Spinal cord (tissue), 10 donors: ENCODE results near the gene SLC66A2. TPM values are rescaled to one million over a fixed set of nuclear protein-coding genes. Genes with fewer than 3 reads are reported as not detected.

ENCODE experiments used
- DNase-seq, 6 donors: peaks; one replicate each; pipeline versions ENCODE4 v3.0.0 to v3.0.0-alpha.2; 2013 to 2015; ENCODE audit warnings: low spot score in 6 of 6, low read depth in 4 of 6
- H3K27ac ChIP-seq: one replicate; pipeline ENCODE4 v1.5.1; 2013; ENCODE audit warnings: low read depth, low read length, control low read depth
- H3K27me3 ChIP-seq: one replicate; pipeline ENCODE4 v1.6.1; 2013; ENCODE audit warnings: low read length; ENCODE audit not compliant: control insufficient read depth, insufficient read depth
- H3K36me3 ChIP-seq: one replicate; pipeline ENCODE4 v1.6.1; 2013; ENCODE audit warnings: low read length; ENCODE audit not compliant: control insufficient read depth, insufficient read depth
- H3K4me1 ChIP-seq: one replicate; pipeline ENCODE4 v1.6.1; 2013; ENCODE audit warnings: low read length; ENCODE audit not compliant: control insufficient read depth, insufficient read depth
- H3K4me3 ChIP-seq: one replicate; pipeline ENCODE4 v1.5.1; 2013; ENCODE audit warnings: low read depth, low read length, control low read depth
- H3K9me3 ChIP-seq: one replicate; pipeline ENCODE4 v1.6.1; 2013; ENCODE audit warnings: low read length; ENCODE audit not compliant: control insufficient read depth, insufficient read depth
- WGBS: methylation state at CpG from one replicate; pipeline ENCODE4 v1.1.5; 2013; ENCODE audit warnings: missing lambda C conversion rate; ENCODE audit not compliant: insufficient coverage; 5-methylcytosine and 5-hydroxymethylcytosine counted together
- polyA plus RNA-seq, 2 donors: library from polyadenylated mRNA; unstranded; fragments of 120-200 nt; gene quantifications; one replicate each; pipeline ENCODE4 v1.2.1, GENCODE V29; 2013; ENCODE audit not compliant: insufficient read length in 2 of 2
- total RNA-seq, 2 donors: library from RNA; depleted of rRNA in 1 of 2; stranded (reverse); fragments of 120-200 nt in 1 of 2; fragments of >200 nt in 1 of 2; gene quantifications; one replicate each; pipeline versions ENCODE4 v1.2.3 to v1.2.4, GENCODE V29; 2013 to 2014
- donor health status: healthy.

Gene SLC66A2
- total and polyA plus RNA-seq, 4 donors: 26.0 to 68.4 (median 46.2) TPM

GRCh38 chr18:79972720-79973119 is 21.3 kb upstream of the SLC66A2 start:
- H3K4me1 ChIP-seq: no peaks in the 10 kb centered on the region
- no peak overlapping the region for H3K4me3 ChIP-seq
- no peak overlapping the region for H3K27ac ChIP-seq
- H3K9me3 ChIP-seq: no peaks in the 10 kb centered on the region
- peaks cover 45% of the 10 kb centered on the region for H3K36me3 ChIP-seq
- H3K27me3 ChIP-seq: no peaks in the 10 kb centered on the region
- no peak for DNase-seq
- 80% methylated on average over 1 of the region's 3 CpGs for WGBS

- H3K27me3 ChIP-seq: no peaks in the 10 kb centered on the region
- H3K36me3 ChIP-seq: peaks cover 45% of the 10 kb centered on the region
- 92% methylated on average over 8 of the region's 9 CpGs for WGBS
- no peaks in the 10 kb centered on the region for H3K4me1 ChIP-seq
- DNase-seq: no peak
- H3K9me3 ChIP-seq: no peaks in the 10 kb centered on the region
- H3K27ac ChIP-seq: no peak overlapping the region
- H3K4me3 ChIP-seq: no peak overlapping the region
These were observed 20.5 kb upstream of the SLC66A2 start for GRCh38 chr18:79971986-79972385.

DNA sequence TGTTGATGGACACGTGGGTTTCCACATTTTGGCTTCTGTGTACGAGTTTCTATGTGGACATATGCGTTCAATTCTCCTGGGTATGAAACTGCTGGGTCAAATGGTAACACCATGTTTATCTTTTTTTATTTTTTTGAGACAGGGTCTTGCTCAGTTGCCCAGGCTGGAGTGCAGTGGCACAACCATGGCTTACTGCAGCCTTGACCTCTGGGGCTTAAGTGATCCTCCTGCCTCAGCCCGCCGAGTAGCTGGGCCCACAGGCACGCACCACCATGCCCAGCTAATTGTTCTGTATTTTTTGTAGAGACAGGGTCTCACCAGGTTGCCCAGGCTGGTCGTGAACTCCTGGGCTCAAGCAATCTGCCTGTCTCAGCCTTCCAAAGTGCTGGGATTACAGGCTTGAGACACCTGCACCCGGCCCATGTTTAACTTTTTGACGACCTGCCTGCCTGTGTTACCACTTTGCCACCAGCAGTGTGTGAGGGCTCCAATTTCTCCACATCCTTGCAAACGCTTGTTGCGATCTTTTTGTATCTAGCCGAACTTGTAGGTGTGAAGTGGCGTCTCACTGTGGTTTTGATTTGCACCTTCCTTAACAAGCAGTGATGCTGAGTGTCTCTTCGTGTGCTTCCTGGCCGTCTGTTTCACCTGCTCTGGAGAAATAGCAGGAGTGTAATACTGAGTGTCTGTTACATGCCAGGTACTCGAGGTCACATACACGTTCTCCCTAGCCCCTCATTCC is 19.9 kb upstream of the SLC66A2 start:
- Histone ChIP-seq H3K9me3 (no peaks in the 10 kb centered on the region), H3K27ac (no peak overlapping the region), H3K27me3 (no peaks in the 10 kb centered on the region), H3K36me3 (peaks cover 45% of the 10 kb centered on the region), H3K4me3 (no peak overlapping the region), H3K4me1 (no peaks in the 10 kb centered on the region)
- DNase-seq: no peak
- WGBS: 92% methylated on average over 12 of the region's 17 CpGs

DNA sequence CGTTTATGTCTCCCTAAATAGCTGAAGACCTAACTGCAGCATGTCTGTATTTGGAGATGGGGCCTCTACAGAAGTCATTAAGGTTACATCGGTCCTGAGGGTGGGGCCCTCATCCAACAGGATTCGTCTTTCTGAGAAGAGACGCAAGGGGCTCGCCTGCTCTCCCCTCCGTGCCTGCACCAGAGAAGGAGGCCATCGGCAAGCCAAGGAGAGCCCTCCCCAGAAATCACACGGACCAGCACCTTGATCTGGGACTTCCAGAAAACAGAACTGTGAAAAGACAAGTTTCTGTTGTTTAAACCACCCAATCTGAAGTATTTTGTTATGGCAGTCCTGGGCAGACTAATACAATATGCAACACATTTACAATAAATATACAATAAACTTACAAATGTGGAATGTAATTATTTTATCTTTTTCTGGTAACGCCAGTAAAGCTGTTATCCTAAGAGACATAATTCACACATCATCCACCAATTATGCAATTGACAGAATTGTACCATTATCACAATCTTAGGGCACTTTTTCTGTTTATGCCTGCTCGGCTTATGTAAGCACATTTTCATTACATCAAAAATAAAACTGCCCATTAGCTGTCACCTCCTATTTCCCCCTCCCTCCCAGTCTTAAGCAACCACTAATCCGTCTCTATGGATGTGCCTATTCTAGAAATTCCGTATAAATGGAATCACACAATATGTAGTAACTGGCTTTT is 19.1 kb upstream of the SLC66A2 start:
- WGBS: 85% methylated on average over 9 of the region's 12 CpGs
- Histone ChIP-seq H3K27me3 (no peaks in the 10 kb centered on the region), H3K9me3 (peaks cover 2% of the 10 kb centered on the region), H3K36me3 (peaks cover 40% of the 10 kb centered on the region), H3K4me1 (peaks cover 2% of the 10 kb centered on the region), H3K27ac (no peak overlapping the region), H3K4me3 (no peak overlapping the region)
- no peak for DNase-seq

- peaks cover 9% of the 10 kb centered on the region for H3K27me3 ChIP-seq
- 30% methylated on average over 10 of the region's 24 CpGs for WGBS
- H3K4me1 ChIP-seq: peaks cover 26% of the 10 kb centered on the region
- DNase-seq: peak in 2 of 6 donors; percentile 42 to 50
- H3K4me3 ChIP-seq: peak overlapping the region; percentile 39
- peaks cover 2% of the 10 kb centered on the region for H3K9me3 ChIP-seq
- peaks cover under 1% of the 10 kb centered on the region for H3K36me3 ChIP-seq
- peak overlapping the region; percentile 25 for H3K27ac ChIP-seq
These were observed 13.9 kb upstream of the SLC66A2 start for GRCh38 chr18:79965119-79965902.

- Histone ChIP-seq H3K4me3 (peak within 1 kb of the TSS; percentile 39), H3K27ac (peak within 1 kb of the TSS; percentile 25), H3K4me1 (peaks cover 26% of the 10 kb centered on the region), H3K9me3 (peaks cover 2% of the 10 kb centered on the region), H3K36me3 (no peaks in the 10 kb centered on the region), H3K27me3 (peaks cover 14% of the 10 kb centered on the region)
- DNase-seq: peak in 2 of 6 donors; percentile 68 to 70
- 4% methylated on average over 72 of the region's 73 CpGs for WGBS
These were observed 13.1 kb upstream of the SLC66A2 start, which contains the start of gene HSBP1L1 for GRCh38 chr18:79964330-79965118. Gene HSBP1L1, plus strand, starts transcription at chr18:79964643. Its CDS starts 93 bp downstream, at chr18:79964736.

GRCh38 chr18:79963658-79964329 is 12.3 kb upstream of the SLC66A2 start:
- H3K4me3 ChIP-seq: peak overlapping the region; percentile 5
- no peak for DNase-seq
- H3K27ac ChIP-seq: no peak overlapping the region
- H3K36me3 ChIP-seq: no peaks in the 10 kb centered on the region
- WGBS: 86% methylated on average over 30 of the region's 30 CpGs
- H3K27me3 ChIP-seq: peaks cover 15% of the 10 kb centered on the region
- H3K9me3 ChIP-seq: peaks cover 2% of the 10 kb centered on the region
- peaks cover 26% of the 10 kb centered on the region for H3K4me1 ChIP-seq

GRCh38 chr18:79962835-79963657 is 11.6 kb upstream of the SLC66A2 start:
- H3K4me3 ChIP-seq: no peak overlapping the region
- H3K9me3 ChIP-seq: peaks cover 2% of the 10 kb centered on the region
- 83% methylated on average over 18 of the region's 30 CpGs for WGBS
- no peak for DNase-seq
- H3K27ac ChIP-seq: no peak overlapping the region
- H3K36me3 ChIP-seq: no peaks in the 10 kb centered on the region
- peaks cover 26% of the 10 kb centered on the region for H3K4me1 ChIP-seq
- peaks cover 15% of the 10 kb centered on the region for H3K27me3 ChIP-seq
